A204.1 (cell line): ENCODE data around the gene E4F1.
"Not testable (repeated sequence)": the region's sequence is repeated elsewhere in the genome, so short reads cannot be mapped to it uniquely, and the experiment has no call there.

Experiments
- FAIRE-seq: peaks from 2 replicates; lab custom pipeline; 2012; peaks lifted over from hg19 to GRCh38; lab: Jason Lieb, UNC

The E4F1 gene

DNA sequence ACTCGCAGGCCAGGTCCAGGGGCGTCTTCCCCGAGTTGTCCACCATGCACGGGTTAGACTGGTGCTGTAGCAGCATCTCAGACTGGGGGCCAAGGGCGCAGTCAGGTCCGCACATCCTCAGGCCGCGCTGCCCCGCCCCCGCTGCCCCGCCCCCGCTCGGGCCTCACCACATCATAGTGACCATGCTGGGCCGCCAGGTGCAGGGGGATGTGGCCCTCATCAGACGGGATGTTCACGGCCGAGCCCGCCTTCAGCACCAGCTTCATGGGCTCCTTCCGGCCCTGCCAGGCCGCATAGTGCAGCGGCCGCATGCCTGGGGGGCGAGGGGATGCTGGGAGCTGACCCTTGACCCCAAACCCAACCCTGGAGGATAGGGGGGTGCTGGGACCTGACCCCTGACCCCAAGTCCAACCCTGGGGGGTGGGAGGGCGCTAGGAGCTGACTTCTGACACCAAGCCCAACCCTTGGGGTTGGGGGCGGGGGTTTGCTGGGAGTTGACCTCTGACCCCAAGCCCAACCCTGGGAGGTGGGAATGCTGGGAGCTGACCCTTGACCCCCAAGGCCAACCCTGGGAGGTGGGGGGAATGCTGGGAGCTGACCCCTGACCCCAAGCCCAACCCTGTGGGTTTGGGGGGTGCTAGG, 34.0 kb upstream of the E4F1 start:
- no peak for FAIRE-seq

DNA sequence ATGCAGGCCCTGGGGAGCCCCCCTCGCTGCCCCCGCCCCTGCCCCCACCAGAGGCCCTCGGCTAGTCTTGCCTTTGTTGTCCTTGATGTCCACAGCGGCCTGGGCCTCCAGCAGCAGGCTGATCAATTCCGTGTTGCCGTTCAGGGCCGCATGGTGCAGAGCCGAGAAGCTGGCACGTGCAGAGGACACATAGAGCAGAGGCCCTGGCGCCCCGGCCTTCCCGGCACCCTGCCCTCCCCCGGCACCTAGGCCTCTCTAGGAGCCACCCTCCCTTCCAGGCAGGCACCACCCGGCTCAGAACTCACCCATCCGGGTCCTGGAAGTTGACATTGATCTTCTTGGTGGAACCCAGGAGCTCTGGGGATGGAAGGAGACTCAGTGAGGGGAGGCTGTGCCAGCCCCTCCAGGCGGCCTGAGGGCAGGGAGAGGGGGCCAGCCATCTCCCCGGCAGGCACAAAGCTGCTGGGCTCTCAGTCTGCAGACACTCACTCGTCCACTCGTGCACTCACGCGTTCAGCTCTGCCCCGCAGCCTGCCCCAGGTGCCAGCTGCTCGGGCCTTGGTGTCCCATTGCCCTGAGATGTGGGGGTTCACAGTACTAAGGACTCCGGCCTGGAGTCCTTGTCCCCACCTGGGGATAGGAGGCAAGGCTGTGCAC, 33.3 kb upstream of the E4F1 start:
- no peak for FAIRE-seq

DNA sequence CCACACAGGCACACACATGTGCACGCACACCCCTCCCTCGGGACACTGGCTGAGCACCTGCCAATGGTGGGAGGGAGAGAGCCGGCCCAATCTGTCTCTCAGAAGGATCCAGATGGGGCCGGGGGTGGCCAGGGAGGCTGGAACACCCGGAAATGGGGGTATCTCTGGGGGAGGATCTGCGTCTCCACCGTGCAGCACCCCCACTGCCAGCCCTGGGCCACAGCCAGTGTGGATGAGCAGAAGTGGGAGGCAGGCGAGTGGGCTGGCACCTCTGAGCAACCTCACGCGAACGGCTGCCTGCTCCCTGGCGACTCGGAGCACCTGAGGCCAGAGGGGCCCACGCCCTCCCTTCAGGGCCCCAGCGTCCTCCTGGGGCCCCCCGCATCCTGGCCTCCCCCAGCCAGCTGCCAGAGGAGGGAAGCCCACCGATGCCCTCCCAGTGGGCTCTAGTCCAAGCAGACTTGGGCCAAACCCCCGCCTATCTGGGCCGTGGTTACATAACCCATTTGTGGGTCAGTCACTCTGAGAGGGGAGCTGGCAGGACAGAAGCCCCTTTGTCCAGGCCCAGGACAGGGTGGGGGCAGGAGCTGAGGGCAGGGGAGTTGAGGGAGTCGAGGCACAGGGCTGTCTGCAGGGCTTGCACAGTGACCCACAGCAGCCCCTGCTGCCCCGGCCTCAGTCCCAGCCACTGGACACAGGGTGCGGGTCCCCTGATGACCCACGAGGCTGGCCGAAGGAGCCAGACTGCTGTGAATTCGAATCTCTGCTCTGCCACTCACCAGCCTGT, 32.5 kb upstream of the E4F1 start:
- no peak for FAIRE-seq

DNA sequence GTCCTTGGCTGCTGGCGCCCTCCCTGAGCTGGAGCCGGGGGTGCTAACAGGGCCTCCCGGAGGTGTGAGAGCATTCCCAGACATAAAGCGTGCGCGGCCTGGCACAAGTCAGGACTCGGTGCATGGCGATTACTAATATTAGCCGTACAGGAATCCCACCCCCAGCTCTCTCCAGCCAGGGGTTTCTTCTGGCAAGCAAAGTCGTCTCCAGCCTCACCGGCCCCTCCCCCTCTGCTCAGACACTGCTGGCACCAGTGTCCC, 32.0 kb upstream of the E4F1 start:
- FAIRE-seq: no peak

DNA sequence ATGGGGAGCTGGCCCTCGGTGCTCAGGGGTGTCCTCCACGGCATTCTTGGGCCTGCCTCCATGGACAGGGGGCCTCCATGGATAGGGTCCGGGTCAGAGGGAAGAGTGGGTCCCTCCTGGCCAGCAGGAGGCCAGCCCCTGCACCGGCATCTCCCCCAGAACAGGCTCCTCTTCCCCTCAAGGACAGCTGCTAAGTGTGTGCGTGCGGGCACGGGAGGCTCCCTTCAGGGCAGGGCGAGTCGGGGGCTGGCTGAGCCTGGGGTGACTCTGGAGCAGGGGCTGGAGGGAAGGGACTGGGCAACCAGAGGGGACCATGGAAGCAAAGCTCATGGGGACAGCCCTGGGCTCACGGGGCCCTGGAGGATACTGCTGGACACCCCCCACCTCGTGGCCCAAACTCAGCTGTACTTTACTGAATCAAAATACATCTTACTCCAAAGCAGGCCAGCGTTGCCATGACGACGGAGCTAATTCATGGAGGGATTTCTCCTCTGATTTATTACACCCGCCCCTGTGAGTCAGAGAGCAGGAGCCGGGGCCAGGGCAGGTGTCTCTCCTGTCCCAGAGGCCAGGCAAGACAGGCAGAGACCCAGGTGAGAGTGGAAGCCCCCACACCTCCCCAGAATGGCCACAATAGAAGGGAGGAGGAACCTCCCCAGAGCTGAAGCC, 29.1 kb upstream of the E4F1 start:
- no peak for FAIRE-seq

DNA sequence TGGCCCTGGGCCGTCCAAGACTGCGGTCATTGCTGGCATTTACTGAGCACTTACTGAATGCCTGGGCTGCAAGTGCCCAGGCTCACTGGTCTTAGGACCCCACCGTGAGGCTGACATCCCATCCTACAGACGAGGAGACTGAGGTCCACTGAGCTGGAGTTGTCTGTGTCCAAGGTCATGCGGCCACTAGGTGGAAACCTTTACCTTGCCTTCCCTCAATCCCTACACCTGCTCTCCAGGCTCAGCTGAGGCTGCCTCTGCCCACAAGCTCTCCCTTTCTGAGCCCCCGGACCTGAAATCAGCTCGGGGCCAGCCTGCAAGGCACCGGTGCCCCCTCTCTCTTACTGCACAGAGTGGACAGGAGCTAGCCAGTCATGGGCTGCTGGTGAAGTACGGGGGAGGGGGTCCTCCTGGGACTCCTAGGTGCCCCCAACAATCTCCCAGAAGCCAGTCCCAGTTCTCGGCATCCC, 28.5 kb upstream of the E4F1 start:
- no peak for FAIRE-seq

DNA sequence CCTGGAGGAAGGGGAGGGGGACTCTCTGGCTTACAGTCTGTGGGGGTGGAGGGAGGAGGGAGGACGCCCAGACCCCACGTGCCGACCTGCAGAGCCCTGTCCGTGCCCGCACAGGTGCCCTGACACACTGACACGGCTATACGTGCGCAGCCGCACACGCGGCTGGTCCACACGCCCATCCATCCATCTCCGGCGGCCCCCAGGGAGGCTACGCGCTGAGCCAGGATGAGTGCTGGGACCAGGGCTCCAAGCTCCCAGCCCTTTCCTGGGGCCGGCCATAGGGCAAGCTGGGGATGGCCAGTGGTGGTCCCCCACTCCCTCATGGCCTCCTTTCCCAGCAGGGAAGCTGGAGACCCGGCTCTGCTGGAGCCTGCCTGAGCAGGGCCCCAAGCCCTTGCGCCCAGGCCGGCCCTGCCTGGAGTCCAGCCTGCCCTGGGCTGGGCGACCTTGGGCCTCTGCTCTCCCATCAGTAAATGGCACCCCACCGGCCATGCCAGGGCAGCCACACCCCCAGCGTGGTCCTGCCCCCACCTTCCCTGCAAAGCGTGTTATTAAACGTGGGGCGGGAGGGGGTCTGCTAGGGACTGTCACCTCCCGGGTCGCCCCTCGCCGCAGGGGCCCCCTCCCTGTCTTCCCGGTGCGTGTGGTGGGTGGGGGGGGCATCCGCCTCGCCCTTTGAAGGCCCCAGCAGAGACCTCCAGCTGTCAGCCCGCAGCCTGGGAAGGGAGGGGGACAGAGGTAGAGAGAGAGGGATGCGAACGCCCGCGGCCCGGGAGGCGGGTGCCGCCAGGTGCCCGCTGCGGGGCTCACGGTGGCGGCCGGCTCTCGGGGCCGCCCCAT, 27.8 kb upstream of the E4F1 start:
- no peak for FAIRE-seq

DNA sequence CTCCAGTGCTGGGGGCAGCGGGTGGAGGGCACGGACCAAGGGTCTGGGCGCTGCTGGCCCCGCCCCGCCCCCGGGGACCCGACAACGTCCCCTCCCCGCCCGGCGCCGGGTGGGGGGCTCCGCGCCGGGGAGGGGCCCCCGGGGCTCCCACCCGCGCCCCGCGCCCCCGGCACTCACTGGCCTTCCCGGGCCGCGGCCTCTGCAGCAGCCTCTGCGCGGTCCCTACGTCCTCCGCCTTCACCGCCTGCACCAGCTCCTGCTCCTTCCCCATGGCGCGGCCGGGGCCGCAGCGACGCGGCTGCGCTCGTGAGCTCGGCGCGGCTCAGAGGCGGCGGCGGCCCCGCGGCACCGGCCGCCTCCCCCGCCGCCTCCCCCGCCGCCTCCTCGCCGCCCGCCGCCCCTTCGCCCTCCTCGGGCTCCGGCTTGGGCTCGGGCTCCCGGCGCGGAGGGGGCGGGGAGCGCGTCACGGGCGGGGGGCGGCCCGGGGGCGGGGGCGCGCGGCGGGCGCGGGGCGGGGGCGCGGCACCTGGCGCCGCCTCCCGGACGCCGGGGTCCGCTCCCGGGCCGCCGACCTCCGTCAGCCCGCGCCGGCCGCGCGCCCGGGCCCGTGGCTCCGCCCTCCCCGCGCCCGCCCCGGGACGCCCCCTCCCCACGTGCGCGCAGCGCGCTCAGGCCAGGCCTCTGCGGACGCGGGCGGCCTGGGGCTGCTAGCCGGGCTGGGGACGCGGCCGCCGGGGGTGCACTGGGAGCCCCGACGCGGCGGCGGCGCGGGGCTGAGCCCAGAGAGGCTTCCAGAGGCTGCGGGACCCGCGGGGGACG, 27.0 kb upstream of the E4F1 start, which contains the start of gene CASKIN1:
TSS of gene CASKIN1 (minus strand) at position 444 of the 819 bp plus-strand sequence. CDS start at position 271, 173 bp downstream.
- FAIRE-seq: no peak

DNA sequence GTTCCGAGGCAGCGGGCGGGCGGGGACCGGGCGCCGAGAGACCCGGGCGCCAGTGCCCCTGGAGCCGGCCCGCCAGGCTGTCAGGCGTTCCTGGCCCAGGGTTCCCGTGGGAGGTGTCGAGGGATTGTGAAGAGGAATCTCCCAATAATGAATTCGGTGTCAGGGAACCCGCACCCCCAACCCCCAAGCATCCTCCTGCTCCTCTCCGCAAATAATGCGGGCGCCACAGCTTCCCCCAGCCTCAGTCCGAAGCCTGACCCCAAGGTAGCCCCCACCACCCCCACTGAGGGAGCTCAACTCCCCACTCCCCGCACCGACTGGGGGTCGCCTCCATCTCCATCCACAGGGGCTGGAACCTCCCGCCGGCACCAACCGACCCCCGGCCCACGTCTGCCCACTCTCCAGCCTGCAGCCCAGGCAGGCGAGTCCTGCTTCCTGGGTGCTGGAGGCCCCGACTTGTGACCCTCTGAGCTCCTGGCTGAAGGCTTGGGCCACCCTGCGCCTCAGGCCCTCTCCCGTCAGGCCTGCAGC, 26.3 kb upstream of the E4F1 start:
- no peak for FAIRE-seq

DNA sequence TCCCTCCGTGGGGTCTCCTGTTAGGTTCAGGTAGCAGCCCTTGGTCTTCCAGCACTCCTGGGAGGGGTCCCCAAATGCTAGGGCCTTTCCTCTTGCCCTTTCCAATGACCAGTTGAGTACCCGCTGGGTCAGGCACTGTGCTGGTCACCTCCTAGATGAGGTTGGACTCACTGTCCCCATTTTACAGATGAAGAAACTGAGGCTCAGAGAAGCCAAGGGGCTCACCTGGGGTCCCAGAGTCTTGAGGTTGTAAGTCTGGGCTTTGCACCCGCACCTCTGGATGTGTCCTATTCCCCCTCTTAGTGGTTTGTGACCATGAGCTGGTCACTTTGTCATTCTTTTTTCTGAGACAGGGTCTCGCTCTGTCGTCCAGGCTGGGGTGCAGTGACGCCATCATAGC, 25.6 kb upstream of the E4F1 start:
- no peak for FAIRE-seq

DNA sequence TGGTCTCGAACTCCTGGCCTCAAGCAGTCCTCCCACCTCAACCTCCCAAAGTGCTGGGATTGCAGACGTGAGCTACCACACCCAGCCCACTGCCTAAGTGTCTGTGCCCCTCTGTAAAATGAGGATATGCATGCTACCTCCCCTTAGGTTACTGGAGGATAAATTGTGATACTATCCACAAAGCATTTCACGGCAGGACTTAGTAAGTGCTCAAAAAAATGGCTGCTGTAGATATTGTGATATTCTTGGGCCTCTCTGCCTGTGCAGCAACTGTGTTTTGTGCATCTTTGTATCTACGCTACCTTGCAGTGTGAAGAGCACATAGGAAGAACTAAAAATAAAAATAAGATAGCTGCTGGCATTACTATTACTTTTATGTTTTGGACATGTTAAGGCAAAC, 25.1 kb upstream of the E4F1 start:
- FAIRE-seq: no peak

DNA sequence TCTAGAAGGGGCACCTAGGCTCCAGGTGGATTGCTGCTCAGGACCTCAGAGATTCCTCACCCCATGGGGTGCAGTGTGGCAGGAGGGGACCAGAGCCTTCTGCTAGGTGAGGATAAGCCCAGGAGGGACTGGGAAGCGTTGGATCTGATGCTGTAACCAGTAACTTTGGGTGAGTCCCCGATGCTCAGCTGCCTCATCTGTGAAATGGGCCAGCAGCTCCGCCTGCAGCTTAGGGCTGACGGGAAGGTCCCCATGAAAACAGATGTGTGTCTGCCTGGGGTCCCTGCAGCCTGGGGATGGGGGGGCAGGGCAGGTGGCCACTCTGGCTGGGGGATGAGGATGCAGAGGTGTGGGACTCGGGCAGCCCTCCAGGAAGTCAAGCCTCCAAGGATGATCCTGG, 24.3 kb upstream of the E4F1 start:
- FAIRE-seq: no peak

DNA sequence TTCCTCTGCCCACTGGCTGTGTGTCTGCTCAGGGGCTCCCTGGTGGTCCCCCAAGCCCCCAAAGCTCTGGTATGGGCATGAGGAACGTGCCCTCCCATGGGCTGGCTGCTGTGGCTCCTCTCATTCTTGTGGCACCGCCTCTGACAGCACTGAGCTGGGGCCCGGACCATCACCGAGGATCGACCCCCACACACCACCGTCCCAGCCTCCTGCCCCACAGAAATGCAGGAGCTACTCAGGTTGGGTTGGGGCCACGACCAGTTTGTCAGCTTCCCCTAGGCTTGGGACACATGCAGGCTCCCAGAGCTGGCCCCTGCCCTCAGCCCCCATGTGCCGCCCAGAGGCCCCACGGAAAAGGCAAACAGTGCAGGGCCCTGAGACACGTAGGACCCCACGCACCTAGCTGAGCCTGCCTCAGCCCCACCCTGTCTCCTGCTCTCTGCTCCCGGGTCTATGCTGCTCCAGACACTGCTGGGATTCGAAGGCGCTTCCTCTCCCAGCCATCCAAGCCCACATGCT, 23.7 kb upstream of the E4F1 start:
- FAIRE-seq: no peak

DNA sequence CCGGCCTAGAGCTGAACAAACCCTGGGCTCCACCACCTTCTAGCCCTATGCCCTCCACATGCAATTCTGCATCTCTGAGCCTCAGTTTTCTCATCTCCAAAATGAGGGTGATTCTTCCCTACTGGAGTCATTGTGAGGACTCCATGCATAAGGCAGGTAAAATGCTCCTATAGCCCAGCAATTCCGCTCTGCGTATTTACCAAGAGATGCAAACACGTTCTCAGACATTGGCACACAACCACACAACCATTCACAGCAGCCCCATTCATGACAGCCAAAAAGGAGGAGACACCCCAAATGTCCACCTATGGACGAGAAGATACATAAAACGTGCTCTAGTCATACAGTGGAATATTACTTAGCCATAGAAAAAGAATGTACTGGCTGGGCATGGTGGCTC, 23.1 kb upstream of the E4F1 start:
- no peak for FAIRE-seq

DNA sequence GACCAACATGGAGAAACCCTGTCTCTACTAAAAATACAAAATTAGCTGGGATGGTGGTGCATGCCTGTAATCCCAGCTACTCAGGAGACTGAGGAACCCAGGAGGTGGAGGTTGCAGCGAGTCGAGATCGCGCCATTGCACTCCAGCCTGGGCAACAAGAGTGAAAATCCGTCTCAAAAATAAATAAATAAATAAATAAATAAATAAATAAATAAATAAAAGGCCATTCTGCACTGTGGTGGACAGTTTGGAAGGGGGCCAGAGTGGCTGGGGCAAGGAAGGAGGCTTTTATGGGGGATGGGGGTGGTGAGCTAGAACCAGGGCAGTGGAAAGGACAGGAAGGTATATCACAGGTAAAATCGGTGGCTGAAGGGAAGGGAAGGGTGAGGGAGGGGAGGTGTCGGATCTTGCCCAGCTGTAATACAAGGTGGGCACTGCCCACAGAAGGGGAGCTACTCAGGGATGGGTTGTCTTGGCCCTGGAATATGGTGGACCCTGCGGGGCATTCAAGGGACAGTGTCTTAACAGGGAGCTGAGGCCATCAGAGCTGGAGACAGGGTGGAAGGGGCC, 20.2 kb upstream of the E4F1 start:
- FAIRE-seq: not testable (repeated sequence)

DNA sequence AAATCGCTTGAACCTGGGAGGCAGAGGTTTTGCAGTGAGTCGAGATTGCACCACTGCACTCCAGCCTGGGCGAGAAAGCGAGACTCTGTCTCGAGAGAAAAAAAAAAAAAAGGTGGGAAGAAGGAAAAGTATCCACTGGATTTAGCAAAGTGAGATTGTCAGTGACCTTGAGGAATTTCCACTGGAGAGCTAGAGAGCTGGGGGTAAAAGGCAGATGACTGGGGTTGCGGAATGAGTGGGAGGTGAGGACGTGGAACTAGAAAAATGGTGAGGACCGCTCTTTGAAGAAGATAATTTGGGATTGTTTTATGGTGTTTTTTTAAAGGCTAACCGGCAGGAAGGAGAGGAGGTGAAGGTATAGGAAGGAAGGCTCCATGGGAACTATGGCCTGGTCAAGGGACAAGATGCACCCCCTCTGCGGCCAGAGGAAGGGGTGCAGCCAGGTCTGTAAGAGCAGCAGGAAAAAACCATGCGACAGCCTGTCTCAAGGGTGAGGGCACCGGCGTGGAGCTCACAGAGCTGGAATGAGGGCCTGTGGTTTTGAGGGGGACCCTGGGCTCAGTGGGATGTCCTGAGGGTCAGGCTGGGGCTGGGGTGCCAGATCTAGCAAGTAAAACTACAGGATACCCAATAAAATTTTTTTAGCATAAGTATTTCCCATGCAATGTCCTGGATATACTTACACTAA, 18.8 kb upstream of the E4F1 start:
- no peak for FAIRE-seq

DNA sequence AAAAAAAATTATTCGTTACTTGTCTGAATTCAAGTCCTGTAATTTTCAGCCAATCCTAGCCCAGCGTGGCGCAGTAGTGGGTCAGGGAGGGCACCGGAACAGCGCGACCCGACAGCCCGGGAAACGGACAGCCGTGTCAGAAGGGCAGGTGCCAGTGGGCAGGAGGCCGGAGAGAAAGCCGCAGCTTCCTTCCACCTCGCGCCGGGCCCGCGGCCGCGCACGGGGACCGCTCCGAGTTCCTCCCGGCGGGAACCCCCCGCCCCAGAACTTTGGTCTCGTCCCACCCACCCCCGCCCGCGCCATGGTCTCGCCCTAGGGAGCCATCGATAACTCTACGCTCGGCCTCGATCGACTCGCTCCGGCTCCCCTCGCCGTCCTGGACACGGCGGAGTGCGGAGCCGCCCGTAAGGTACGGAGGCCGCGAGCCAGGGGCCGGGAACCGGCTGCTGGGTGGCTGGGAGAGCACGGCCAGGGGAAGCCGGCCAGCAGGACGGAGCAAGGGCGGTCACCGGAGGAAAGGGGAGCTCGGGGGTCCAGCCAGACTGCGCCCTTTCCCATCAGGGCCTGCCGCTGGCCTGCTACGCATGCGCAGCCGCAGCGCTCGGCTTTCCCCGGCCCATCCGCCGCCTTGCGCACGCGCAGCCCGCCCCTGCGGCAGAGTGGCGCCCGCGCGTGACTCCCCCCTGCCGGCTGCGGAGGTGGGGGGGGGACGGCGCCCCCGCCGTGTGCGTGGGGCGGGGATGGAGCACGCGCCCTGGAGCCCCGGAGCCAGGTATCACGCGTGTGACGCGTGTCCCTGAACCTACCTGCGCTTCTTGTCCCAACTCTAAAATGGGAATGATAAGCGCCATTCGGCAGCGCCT, 18.1 kb upstream of the E4F1 start, which contains the start of gene MLST8:
TSS of gene MLST8 (plus strand) at position 351 of the 863 bp plus-strand sequence. CDS start 632 bp downstream, outside the sequence.
- FAIRE-seq: no peak

DNA sequence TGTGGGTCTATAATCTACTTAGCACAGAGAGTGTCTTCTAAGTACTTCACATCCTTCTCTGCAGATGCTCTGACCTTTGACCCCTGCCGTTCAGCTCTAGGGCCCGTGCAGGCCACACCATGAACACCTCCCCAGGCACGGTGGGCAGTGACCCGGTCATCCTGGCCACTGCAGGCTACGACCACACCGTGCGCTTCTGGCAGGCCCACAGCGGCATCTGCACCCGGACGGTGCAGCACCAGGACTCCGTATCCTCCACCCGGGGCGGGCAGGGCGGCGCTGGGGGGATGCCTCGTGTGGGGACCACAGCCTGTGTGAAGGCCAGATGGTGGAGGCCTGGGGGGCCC, 17.5 kb upstream of the E4F1 start:
- FAIRE-seq: no peak

DNA sequence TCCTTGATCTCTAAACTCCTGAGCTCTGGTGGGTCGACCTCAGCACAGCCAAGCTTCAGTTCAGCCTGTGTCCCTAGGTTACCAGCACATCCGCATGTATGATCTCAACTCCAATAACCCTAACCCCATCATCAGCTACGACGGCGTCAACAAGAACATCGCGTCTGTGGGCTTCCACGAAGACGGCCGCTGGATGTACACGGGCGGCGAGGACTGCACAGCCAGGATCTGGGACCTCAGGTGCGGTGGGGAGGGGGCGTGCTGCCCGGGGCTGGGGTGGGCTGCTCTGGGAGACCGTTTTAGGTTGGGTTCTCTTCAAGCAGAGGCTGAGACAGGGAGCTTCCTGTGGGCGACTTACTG, 17.0 kb upstream of the E4F1 start:
- FAIRE-seq: no peak
